ENCODE data around the gene PLD6.

- TF ChIP-seq POLR2AphosphoS5 (IDR thresholded peaks at IDR 0.05) (no peak), EP300 (IDR thresholded peaks at IDR 0.05) (no peak), CTCF (IDR thresholded peaks at IDR 0.05) (no peak)
Measured at GRCh38 chr17:17214646-17215436, 8.7 kb upstream of the PLD6 start.
